ENCODE results near the gene NFYC. TPM values are rescaled to one million over a fixed set of nuclear protein-coding genes. Genes with fewer than 3 reads are reported as not detected.
A peak's percentile ranks its signal among the peaks of the same experiment; 100 is the strongest.

The NFYC gene
- total RNA-seq, 4 donors from 2014 or later: 39.9 to 43.3 (median 41.8) TPM

DNA sequence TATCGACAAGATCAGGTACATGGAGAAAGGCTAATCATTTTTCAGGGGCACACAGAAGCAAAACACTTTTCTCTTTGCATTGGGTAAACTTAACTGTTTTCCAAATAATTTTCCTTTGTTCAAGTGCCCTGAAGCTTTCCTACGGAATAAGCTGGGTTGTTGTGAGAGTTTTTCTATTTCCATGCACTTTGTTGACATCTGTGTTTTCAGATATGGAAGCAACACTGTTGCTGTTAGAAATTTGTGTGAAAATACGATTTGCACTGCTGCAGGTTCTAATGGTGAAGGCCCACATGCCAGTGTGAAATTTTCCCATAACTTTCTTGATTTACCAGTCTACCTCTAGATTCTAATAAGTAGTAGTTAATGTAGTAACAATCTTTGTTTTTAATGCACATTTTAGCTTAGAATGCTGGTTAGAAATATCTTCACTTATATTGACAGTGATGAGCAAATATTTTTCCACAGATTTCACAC lies 18.3 kb downstream of the NFYC start:
- Histone ChIP-seq H3K27me3 (no peaks in the 10 kb centered on the region), H3K4me1 (peaks cover 21 to 75% (median 50%) of the 10 kb centered on the region in 3 donors), H3K36me3 (peaks cover 0 to 7% (median 0%) of the 10 kb centered on the region in 3 donors), H3K4me3 (peak overlapping the region; percentile 27 to 72 (median 56)), H3K9me3 (no peaks in the 10 kb centered on the region), H3K27ac (peak overlapping the region; percentile 71 to 91 (median 86))
- TF ChIP-seq, protein P1, sequence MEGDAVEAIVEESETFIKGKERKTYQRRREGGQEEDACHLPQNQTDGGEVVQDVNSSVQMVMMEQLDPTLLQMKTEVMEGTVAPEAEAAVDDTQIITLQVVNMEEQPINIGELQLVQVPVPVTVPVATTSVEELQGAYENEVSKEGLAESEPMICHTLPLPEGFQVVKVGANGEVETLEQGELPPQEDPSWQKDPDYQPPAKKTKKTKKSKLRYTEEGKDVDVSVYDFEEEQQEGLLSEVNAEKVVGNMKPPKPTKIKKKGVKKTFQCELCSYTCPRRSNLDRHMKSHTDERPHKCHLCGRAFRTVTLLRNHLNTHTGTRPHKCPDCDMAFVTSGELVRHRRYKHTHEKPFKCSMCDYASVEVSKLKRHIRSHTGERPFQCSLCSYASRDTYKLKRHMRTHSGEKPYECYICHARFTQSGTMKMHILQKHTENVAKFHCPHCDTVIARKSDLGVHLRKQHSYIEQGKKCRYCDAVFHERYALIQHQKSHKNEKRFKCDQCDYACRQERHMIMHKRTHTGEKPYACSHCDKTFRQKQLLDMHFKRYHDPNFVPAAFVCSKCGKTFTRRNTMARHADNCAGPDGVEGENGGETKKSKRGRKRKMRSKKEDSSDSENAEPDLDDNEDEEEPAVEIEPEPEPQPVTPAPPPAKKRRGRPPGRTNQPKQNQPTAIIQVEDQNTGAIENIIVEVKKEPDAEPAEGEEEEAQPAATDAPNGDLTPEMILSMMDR (IDR thresholded peaks at IDR 0.05): no peak
- TF ChIP-seq POLR2A (IDR thresholded peaks at IDR 0.05): no peak
- 5 to 15% methylated on average over 3 of the region's 3 CpGs for WGBS, 2 donors
- no peak for DNase-seq
- intact Hi-C loops (cut with DNase I): no loop called here

DNA sequence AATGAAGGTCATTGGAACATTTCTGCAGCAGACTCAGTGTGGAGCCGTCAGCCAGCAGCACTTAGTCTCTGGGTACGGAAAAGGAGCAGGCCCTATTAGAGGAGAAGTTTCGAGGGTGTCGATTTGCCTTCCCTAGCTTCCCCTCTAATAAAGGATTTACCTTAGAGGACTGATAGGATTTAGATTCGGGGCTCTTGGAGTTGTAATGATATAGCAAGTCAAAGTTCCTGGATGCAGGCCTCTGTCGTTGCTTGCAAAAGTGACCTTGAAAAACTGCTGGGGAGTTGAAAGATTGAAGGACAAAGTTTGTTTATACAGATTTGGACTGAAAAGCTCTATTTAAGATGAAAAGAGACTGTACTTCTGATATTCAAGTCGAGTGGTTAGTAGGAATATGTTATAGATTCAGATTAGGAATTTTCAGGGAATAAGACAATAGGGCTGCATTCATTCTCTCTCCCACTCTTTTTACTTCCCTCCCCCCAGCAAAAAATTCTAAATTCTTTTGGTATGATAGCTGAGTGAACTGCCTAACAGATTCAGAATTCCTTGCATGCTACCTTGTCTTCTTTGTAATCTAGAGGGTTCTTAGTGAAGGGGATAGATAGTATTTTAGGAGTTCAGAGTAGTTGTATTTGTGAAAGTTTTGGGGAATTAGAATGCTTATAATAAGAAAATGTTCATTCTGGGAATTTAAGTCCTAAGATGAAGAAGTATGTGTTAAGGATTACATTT lies 19.2 kb downstream of the NFYC start:
- Histone ChIP-seq H3K4me3 (peak overlapping the region in 3 of 4 donors; percentile 54 to 72 (median 59)), H3K9me3 (no peaks in the 10 kb centered on the region), H3K27ac (peak overlapping the region; percentile 71 to 91 (median 82)), H3K27me3 (no peaks in the 10 kb centered on the region), H3K4me1 (peaks cover 21 to 72% (median 46%) of the 10 kb centered on the region in 3 donors), H3K36me3 (peaks cover 0 to 7% (median 0%) of the 10 kb centered on the region in 3 donors)
- TF ChIP-seq, protein P1 (IDR thresholded peaks at IDR 0.05): no peak
- TF ChIP-seq POLR2A (IDR thresholded peaks at IDR 0.05): no peak
- DNase-seq: no peak
- intact Hi-C loops (cut with DNase I): no loop called here
- 13 to 18% methylated on average over 7 of the region's 7 CpGs for WGBS, 2 donors

DNA sequence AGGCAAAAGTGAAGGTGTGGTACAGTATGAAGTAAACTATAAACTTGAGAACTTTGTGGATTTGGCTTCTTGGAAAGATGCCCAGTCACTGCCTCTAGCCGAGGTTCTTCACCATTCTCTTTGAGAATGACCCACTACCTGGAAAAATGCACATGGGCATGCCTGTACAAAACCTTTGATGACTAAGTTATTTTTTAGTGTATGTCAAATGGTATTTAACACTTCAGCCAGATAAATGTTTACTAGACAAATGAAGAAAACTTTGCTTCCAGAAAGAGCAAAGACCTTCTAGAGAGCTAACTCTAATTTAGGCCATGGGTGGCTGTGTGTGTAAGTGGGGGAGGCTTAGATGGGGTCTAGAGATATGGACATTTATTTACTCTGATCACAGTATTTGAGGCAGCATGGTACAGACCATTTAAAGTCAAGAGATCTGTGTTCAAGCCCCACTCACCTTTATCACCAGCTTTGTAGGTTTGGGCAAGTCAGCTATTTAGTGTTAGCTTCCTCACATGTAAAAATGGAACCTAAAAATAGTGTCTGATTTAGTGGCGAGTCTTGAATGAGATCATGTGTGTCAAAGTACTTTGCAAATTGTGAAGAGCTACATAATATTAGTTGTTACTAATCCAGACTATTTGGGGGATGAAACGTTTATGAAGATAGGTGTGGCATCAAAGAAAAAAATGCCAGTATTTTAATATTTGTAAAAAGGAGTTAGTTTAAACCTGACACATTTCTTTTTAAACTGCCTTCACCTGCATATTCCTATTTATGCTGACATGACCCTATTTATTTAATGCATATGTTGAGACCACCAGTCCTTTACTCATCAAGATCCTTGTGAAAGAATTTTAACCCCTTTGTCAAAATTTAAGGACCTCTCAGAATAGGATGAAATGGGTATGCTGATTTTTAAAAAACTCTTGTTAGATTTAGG lies 20.2 kb downstream of the NFYC start:
- intact Hi-C loops (cut with DNase I): no loop called here

GRCh38 chr1:40712405-40712944 lies 21.0 kb downstream of the NFYC start:
- TF ChIP-seq, protein P1 (IDR thresholded peaks at IDR 0.05): no peak
- TF ChIP-seq POLR2A (IDR thresholded peaks at IDR 0.05): no peak
- H3K4me1 ChIP-seq: peaks cover 21 to 80% (median 46%) of the 10 kb centered on the region in 3 donors
- intact Hi-C loops (cut with DNase I): no loop called here
- peak overlapping the region in 2 of 4 donors; percentile 54 to 72 for H3K4me3 ChIP-seq
- WGBS, 2 donors: 55 to 59% methylated on average over 5 of the region's 5 CpGs
- H3K27me3 ChIP-seq: no peaks in the 10 kb centered on the region
- peaks cover 0 to 7% (median 0%) of the 10 kb centered on the region in 3 donors for H3K36me3 ChIP-seq
- DNase-seq: no peak
- H3K9me3 ChIP-seq: no peaks in the 10 kb centered on the region
- H3K27ac ChIP-seq: peak overlapping the region; percentile 71 to 91 (median 82)

More for the DNA sequence above, 20.2 kb downstream of the NFYC start:
- TF ChIP-seq POLR2A (IDR thresholded peaks at IDR 0.05): no peak
- TF ChIP-seq, protein P1 (IDR thresholded peaks at IDR 0.05): no peak
- Histone ChIP-seq H3K36me3 (peaks cover 0 to 7% (median 0%) of the 10 kb centered on the region in 3 donors), H3K4me1 (peaks cover 21 to 79% (median 46%) of the 10 kb centered on the region in 3 donors), H3K27me3 (no peaks in the 10 kb centered on the region), H3K4me3 (peak overlapping the region in 2 of 4 donors; percentile 54 to 72), H3K9me3 (no peaks in the 10 kb centered on the region), H3K27ac (peak overlapping the region; percentile 71 to 91 (median 82))
- no peak for DNase-seq
- WGBS, 2 donors: 9 to 10% methylated on average over 3 of the region's 3 CpGs
